ENCODE data around the gene PCNX1. TPM values are rescaled to one million over a fixed set of nuclear protein-coding genes. Genes with fewer than 3 reads are reported as not detected.

The PCNX1 gene
- total and polyA plus RNA-seq, 9 of the 15 experiments (the other 6 are each of a cell fraction or from before 2014, with no cell fraction given): 0.30 to 4.5 (median 2.3) TPM

DNA sequence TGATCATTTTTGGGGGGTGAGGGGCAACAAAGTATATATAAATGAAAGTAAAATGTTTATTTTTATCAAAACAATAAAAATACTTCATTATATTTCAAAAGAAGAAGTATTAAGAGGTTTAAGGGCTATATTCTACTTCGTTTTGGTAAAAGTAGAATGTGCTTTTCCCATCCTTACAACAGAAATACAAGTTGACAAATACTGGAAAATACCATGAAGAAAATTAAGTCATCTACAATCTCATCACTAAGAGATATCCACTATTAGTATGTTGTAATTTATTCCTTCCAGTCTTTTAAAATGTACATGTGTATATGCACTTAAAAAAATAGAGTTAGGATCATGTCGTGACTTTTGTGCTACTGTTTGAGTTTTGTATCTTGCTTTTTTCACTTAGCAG lies 92.8 kb downstream of the PCNX1 start:
- in situ Hi-C loops (cut with MboI) (no loop called here), intact Hi-C loops (cut with micrococcal nuclease) (no loop called here)
- Histone ChIP-seq H3K79me2 (ENCODE audit: control insufficient read depth, insufficient read depth, low read length) (no peaks in the 10 kb centered on the region), H2AFZ (ENCODE audit: low read depth, low read length) (no peak overlapping the region), H3K4me3 (no peak overlapping the region), H4K20me1 (replicated peaks; ENCODE audit: control insufficient read depth, insufficient read depth, low read length) (no peaks in the 10 kb centered on the region), H3K4me2 (ENCODE audit: insufficient read depth, low read length) (no peak overlapping the region), H3K27ac (ENCODE audit: extremely low read depth, low read depth, low read length) (no peak overlapping the region), H3K9ac (ENCODE audit: insufficient read depth in 1 of 2, low read depth in 2 of 2, low read length in 2 of 2) (no peak overlapping the region), H3K36me3 (ENCODE audit: control insufficient read depth, insufficient read depth, low read length) (no peaks in the 10 kb centered on the region), H3K27me3 (ENCODE audit: control insufficient read depth in 2 of 2, insufficient read depth in 2 of 2, low read length in 2 of 2) (no peaks in the 10 kb centered on the region), H3K9me3 (replicated peaks; ENCODE audit: control insufficient read depth, insufficient read depth, low read depth, low read length) (no peaks in the 10 kb centered on the region), H3K4me1 (replicated peaks in 1 of 2; ENCODE audit: control insufficient read depth in 2 of 2, insufficient read depth in 2 of 2, low read length in 2 of 2) (peaks cover 0 to 3% of the 10 kb centered on the region in 2 experiments; a peak in 2 of 5 replicates), H3K9me1 (ENCODE audit: control insufficient read depth, insufficient read depth, low read length) (no peaks in the 10 kb centered on the region)
- 10% methylated on average over 2 of the region's 2 CpGs for WGBS (ENCODE audit: insufficient coverage, low coverage, missing lambda C conversion rate)
- CTCF ChIA-PET (ENCODE audit: low intra/inter-chr PET ratio): no interaction called here
- BruUV-seq (replicated peaks): no TSS peak
- POLR2A ChIA-PET: no interaction called here
- TF ChIP-seq, protein P1, sequence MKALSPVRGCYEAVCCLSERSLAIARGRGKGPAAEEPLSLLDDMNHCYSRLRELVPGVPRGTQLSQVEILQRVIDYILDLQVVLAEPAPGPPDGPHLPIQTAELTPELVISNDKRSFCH (CRISPR knock-in tag; IDR thresholded peaks at IDR 0.05): no peak
- TF ChIP-seq, protein P1 (tag; IDR thresholded peaks at IDR 0.05): no peak
- TF ChIP-seq NR4A1 (CRISPR knock-in tag; IDR thresholded peaks at IDR 0.05): no peak
- no peak for TF ChIP-seq NR4A1 (tag; IDR thresholded peaks at IDR 0.05)
- TF ChIP-seq CREBBP (IDR thresholded peaks at IDR 0.05; ENCODE audit: low read depth, low read length): no peak
- TF ChIP-seq, protein P2, sequence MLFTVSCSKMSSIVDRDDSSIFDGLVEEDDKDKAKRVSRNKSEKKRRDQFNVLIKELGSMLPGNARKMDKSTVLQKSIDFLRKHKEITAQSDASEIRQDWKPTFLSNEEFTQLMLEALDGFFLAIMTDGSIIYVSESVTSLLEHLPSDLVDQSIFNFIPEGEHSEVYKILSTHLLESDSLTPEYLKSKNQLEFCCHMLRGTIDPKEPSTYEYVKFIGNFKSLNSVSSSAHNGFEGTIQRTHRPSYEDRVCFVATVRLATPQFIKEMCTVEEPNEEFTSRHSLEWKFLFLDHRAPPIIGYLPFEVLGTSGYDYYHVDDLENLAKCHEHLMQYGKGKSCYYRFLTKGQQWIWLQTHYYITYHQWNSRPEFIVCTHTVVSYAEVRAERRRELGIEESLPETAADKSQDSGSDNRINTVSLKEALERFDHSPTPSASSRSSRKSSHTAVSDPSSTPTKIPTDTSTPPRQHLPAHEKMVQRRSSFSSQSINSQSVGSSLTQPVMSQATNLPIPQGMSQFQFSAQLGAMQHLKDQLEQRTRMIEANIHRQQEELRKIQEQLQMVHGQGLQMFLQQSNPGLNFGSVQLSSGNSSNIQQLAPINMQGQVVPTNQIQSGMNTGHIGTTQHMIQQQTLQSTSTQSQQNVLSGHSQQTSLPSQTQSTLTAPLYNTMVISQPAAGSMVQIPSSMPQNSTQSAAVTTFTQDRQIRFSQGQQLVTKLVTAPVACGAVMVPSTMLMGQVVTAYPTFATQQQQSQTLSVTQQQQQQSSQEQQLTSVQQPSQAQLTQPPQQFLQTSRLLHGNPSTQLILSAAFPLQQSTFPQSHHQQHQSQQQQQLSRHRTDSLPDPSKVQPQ (CRISPR knock-in tag; IDR thresholded peaks at IDR 0.05; ENCODE audit: borderline replicate concordance): no peak
- no peak for TF ChIP-seq ZNF197 (CRISPR knock-in tag; IDR thresholded peaks at IDR 0.05; ENCODE audit: low read depth)
- TF ChIP-seq EGR1 (conservative IDR thresholded peaks at IDR 0.05): no peak
- ATAC-seq (no peak), DNase-seq (ENCODE audit: extremely low read depth in 1 of 4, low spot score in 3 of 4) (no peak), FAIRE-seq (no peak)
